ENCODE data around the gene CNOT4. TPM values are rescaled to one million over a fixed set of nuclear protein-coding genes. Genes with fewer than 3 reads are reported as not detected.

Gene CNOT4
- total and polyA plus RNA-seq, 2 of the 8 experiments (the other 6 are each of a cell fraction or from before 2014, with no cell fraction given): 10.9 to 25.8 TPM

GRCh38 chr7:135537453-135537852 is 27.6 kb upstream of the CNOT4 start (continued):
- no peak for TF ChIP-seq GABPA (IDR thresholded peaks at IDR 0.05; ENCODE audit: borderline replicate concordance, insufficient read depth, low read length)
